Right ventricle myocardium inferior (tissue), 1 donor: ENCODE data around the gene PPP1R16B. TPM values are rescaled to one million over a fixed set of nuclear protein-coding genes. Genes with fewer than 3 reads are reported as not detected.

Experiments used
- ATAC-seq: fragments of 200-7000 bp; cut with Tn5 transposase; one replicate; pipeline ENCODE4 v1.9.1; 2020; ENCODE audit warnings: mild to moderate bottlenecking, moderate library complexity
- DNase-seq: peaks from one replicate; pipeline ENCODE4 v3.0.0; 2021; ENCODE audit errors: missing footprints
- intact Hi-C: fragments of 100-400 bp; cut with DNase I; formaldehyde crosslinking; loops from one replicate; pipeline ENCODE4 v1.11.0; 2022
- total RNA-seq: library from RNA; stranded (reverse); fragmentation: NEBNext Ultra II Directional; extraction: Animal tissue kit (Norgen Biotek cat#: 25700); gene quantifications from one replicate; pipeline ENCODE4 v1.2.1, GENCODE V29; 2021
- donor health status: DM: no; HTN: yes; CAD: no; lungs with severe emphysema.

PPP1R16B gene
- total RNA-seq, 1 donor from 2014 or later = 9.0 TPM

DNA sequence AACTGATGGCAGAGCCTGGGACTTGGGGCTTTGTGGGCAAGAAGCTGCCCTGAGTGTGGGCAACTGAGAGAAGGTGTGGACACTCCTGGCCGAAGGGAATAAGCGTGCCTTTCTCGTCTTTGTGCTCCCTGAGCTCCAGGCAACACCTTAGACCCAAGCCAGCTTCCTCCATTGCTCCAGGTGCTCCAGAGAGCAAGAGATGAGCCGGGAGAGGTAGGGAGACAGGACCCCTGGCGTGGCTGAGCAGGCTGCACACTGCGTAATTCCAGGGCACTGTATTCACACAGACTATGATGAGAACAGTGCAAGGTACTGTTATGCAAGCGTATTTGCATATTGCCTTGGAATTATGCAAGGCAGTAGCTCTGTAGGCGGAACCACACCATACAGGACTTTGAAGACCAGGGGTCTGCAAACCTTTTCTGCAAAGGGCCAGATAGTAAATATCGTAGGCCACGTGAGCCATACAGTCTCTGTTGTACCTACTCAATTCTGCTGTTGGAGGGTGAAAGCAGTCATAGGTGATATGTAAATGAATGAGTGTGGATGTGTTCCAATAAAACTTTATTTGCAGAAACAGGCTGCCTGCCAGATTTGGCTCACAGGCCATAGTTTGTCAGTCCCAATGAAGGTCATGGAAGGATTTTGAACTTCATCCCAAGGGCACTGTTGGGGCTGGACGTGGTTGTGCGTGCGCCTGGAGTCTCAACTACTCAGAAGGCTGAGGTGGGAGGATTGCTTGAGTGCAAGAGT, 78.7 kb downstream of the PPP1R16B start:
- intact Hi-C loops = no loop called here

GRCh38 chr20:38885357-38885756, 79.9 kb downstream of the PPP1R16B start:
- DNase-seq = no peak
- ATAC-seq = no peak
- intact Hi-C loops = no loop called here

More for the DNA sequence above, 78.7 kb downstream of the PPP1R16B start:
- DNase-seq = no peak
- no peak for ATAC-seq

DNA sequence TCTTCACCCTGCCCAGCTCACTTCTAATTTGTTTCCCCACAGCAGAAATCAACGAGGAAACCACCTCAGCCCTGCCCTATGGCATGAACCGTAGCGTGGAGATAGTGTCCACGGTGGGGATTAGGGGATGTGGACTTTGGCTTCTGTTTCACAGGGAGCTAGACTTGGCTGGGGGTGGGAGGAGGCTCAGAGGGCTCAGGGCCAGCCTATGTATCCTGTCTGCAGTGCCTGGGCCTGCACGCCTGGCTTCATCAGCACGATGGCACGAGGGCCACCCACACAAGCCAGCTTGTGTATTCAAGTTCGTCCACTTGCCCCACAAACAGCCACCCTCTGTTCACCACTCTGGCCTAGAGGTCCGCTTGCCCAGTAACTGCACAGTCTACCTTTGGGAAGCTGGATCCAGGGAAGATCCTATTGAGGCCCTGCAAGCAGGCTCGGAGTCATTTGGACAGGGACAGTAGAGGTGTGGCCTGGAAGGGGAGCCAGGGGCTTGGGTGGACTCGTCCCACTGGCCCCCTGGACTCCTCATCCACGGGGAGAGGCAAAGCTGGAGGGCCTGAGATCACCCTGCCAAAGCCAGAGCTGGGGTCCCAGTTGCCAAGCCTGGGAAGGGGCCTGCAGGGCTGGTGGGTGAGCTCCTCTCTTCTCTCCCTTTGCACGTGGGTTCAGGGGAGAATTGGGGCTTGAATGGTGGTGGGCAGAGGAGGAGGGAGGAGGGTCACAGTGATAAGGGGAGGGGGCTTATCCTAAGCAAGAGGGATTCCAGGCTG, 82.7 kb downstream of the PPP1R16B start:
- intact Hi-C loops = no loop called here
- no peak for ATAC-seq

DNA sequence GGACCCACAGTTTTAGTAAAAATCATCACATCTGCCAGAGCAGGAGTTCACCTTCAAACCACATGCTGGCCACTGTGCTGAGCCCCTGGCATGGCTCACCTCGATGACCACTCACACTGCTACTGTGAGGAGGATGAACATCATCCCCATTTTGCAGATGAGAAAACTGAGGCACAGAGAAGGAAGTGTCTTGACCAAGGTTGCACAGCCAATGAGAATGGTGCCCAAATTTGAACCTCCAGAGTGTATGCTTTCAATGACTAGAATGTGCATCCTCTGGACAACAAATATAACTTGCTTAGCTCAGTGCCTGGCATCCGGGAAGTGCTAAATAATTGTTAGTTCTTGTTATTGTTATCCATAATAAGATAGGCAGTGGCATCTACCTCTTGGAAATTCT, 83.6 kb downstream of the PPP1R16B start:
- no peak for DNase-seq
- intact Hi-C loops = no loop called here
- ATAC-seq = no peak

More for the DNA sequence above, 82.7 kb downstream of the PPP1R16B start:
- no peak for DNase-seq

DNA sequence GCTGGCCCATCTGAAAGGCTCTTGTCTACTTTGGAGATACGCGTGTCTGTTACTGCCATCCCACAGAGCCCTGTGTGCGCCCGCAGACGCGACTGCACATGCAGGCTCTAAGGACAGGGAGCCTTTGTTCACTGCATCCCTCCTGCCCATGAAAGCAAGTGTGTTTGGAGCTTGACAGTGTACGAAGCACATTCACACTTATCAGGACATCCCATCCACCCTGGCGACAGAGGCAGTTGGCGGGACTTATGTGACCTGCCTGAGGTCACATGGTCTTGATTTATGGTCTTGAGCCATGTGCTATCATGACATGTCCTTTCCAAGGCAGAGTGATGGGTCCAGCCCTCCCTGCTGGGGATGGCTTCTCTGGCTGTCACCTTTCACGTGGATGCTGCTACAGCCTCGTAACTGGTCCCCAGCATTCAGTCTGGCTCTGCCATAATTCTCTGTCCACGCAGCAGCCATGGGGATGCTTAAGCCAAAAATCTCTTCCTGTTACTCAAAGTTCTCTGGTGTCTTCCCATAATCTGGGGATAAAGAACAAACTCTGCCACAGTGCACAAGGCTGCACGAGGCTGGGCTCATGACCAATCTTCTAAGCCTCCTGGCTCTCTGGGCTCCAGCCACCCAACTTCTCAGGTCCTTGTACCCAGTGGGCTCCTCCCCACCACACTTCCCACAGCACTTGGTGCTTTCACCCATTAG, 84.4 kb downstream of the PPP1R16B start:
- DNase-seq = no peak
- intact Hi-C loops = loop anchor here (5.0 kb wide), 2 partner anchors 83 to 243 kb away; partner anchors contain the start of gene PPP1R16B
- ATAC-seq = no peak

GRCh38 chr20:38890497-38890818, 85.0 kb downstream of the PPP1R16B start:
- intact Hi-C loops = loop anchor here (5.0 kb wide), 2 partner anchors 83 to 243 kb away; partner anchors contain the start of gene PPP1R16B
- DNase-seq = no peak
- ATAC-seq = no peak

DNA sequence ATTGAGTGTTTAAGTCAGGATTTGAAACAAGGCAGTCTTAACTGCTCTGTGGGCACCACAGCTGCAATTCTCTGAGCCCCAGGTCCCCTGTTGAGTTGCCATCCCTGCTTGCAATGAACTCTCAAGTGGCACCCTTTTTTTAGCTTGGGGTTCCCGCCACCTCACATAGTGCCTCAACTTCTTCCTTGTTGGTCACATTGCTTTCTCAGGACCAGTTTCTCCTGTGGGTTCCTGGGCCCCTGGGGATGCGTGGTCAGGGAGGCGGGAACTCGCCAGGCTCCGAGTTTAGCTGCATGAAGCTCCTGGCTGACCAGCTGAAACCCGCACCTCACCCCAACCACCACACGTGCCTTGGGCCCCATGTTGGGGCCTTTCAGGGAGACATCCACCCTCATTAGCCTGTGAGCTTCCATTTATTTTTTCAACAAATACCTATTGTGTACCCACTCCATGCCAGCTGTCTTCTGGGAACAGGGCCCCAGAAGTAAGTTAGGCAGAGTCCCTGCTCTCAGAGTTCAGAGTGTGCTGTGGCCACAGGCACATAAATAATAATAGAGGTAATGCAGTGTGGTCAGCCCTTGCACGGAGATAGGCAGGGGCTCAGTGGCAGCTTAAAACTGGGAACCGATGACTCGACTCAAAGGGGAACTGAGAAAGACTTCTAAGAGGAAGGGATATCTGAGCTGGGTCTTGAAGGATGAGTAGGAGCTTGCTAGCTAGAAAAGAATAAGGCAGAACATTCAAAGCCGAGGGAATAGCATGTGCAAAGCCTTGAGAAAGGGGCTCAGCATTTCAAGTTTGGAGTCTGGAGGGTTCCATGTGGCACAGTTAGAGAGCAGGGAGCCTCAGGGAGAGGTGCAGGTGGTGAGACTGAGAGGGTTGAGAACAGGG, 86.8 kb downstream of the PPP1R16B start:
- intact Hi-C loops = loop anchor here (5.0 kb wide), 2 partner anchors 85 to 245 kb away; partner anchors contain the start of gene PPP1R16B
- ATAC-seq (no peak), DNase-seq (no peak)

- ATAC-seq = no peak
- intact Hi-C loops = loop anchor here (5.0 kb wide), 2 partner anchors 86 to 246 kb away; partner anchors contain the start of gene PPP1R16B
- no peak for DNase-seq
Observed at GRCh38 chr20:38893056-38893564, 87.6 kb downstream of the PPP1R16B start.

DNA sequence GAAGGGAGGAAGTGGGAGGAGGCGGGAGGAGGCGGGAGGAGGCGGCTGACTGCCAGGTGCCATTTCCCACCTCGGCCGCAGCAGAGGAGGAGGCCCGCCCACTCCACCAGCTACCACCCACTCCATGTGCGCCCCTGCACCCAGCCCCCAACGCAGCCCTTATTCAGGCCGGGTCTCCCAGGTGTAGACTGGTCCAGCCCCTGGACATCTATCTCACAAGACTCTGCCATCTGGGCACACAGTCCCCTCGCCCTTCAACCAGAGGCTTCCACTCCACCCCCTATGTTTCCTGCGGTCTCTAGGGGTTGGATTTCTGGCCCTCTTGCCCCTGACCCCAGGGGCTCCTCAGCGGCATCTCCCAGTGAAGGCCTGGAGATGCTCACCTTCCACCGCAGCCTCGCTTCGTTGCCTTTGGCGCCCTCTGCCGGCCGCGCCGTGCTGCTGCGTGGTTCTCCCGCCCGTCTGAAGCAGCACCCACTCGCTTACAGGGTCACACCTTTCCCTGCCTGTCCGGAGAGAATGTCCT, 88.1 kb downstream of the PPP1R16B start:
- DNase-seq = peak; percentile 87

GRCh38 chr20:38894091-38894847, 88.8 kb downstream of the PPP1R16B start:
- DNase-seq = no peak
- ATAC-seq = peak; percentile 63
- intact Hi-C loops = loop anchor here (5.0 kb wide), 2 partner anchors 87 to 247 kb away; partner anchors contain the start of gene PPP1R16B

More for the DNA sequence above, 88.1 kb downstream of the PPP1R16B start:
- intact Hi-C loops = loop anchor here (5.0 kb wide), 2 partner anchors 86 to 246 kb away; partner anchors contain the start of gene PPP1R16B
- peak; percentile 79 for ATAC-seq

- ATAC-seq = no peak
- DNase-seq = no peak
- intact Hi-C loops = no loop called here
Observed at GRCh38 chr20:38895098-38895949, 89.8 kb downstream of the PPP1R16B start.

GRCh38 chr20:38896009-38896594, 90.6 kb downstream of the PPP1R16B start:
- intact Hi-C loops = no loop called here
- no peak for ATAC-seq
- DNase-seq = no peak

DNA sequence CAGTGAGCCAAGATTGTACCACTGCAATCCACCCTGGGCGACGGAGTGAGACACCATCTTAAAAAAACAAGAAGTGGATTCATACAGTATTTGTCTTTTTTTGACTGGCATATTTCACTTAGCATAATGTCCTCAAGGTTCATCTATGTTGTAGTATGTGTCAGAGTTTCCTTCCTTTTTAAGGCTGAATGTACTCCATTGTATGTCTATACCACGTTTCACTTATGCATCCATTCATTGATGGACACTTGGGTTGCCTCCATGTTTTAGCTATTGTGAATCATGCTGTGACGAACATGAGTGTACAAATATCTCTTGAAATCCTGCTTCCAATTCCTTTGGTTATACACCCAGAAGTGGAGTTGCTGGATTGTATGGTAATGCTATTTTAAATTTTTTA, 91.8 kb downstream of the PPP1R16B start:
- intact Hi-C loops = no loop called here
- DNase-seq (no peak), ATAC-seq (no peak)

GRCh38 chr20:38900606-38901005, 95.1 kb downstream of the PPP1R16B start:
- DNase-seq = no peak
- intact Hi-C loops = no loop called here
- no peak for ATAC-seq

DNA sequence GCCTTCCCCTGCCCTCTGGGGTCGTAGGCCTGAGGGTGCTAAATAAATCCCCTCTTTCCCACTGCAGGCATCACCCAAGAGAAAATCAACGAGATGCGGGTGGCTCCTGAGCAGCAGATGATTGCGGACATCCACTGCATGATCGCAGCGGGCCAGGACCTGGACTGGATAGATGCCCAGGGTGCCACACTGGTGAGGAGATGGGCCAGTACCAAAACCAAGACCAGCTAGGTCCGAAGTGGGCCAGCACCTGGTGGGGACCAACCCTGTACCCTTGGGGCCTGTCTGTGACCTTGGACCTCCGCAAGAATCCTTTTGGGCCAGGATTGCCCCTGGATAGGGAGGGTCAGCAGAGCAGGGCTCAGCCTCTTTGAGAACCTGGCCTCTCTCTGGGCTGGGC, 97.1 kb downstream of the PPP1R16B start:
- ATAC-seq = no peak
- intact Hi-C loops = no loop called here
- no peak for DNase-seq

GRCh38 chr20:38903335-38903734, 97.8 kb downstream of the PPP1R16B start:
- intact Hi-C loops = no loop called here
- no peak for DNase-seq
- ATAC-seq = no peak
